Endothelial cell of umbilical vein (primary cell): ENCODE measurements around the gene TSPEAR. TPM values are rescaled to one million over a fixed set of nuclear protein-coding genes. Genes with fewer than 3 reads are reported as not detected.

Experiments
- BruUV-seq: library from RNA; stranded (reverse); fragments of 400-500 nt; replicated peaks from 2 replicates; lab custom pipeline; 2021; lab: Mats Ljungman, UMichigan
- CTCF ChIA-PET: fragments of 300-600, 350-600 bp; sonication (Branson Sonifier 250); formaldehyde crosslinking; loops from one replicate; lab custom pipeline; 2021; ENCODE audit warnings: antibody characterized with exemption, inconsistent platforms; lab: Charles Lee
- POLR2A ChIA-PET: fragments of 300-600, 350-600 bp; sonication (Branson Sonifier 250); formaldehyde crosslinking; loops from one replicate; lab custom pipeline; 2021; ENCODE audit warnings: antibody characterized with exemption, inconsistent platforms; lab: Charles Lee
- DNase-seq: peaks from one replicate; pipeline ENCODE4 v3.0.0-alpha.2; 2011; ENCODE audit warnings: low read depth, low spot score
- FAIRE-seq: peaks from 2 replicates; lab custom pipeline; 2011; peaks lifted over from hg19 to GRCh38; lab: Jason Lieb, UNC
- H2AFZ ChIP-seq: 2 replicates; pipeline ENCODE4 v1.6.0; 2012; ENCODE audit warnings: low read depth, low read length, control low read depth, inconsistent platforms
- H3K27ac ChIP-seq: 2 replicates; pipeline ENCODE4 v1.5.1; 2011; ENCODE audit warnings: low read depth, mild to moderate bottlenecking, control low read depth, low read length, moderate library complexity; ENCODE audit not compliant: insufficient read depth
- H3K27me3 ChIP-seq, 2 experiments: 2 replicates each; pipeline versions ENCODE4 v1.6.0 to v1.6.1; 2011; ENCODE audit warnings: low read length in 2 of 2, mixed read lengths in 1 of 2; ENCODE audit not compliant: control insufficient read depth in 2 of 2, insufficient read depth in 2 of 2
- H3K36me3 ChIP-seq, 2 experiments: 2 replicates in 1 of 2; 3 replicates in 1 of 2; pipeline ENCODE4 v1.5.1; 2011; ENCODE audit warnings: low read length in 2 of 2, mild to moderate bottlenecking in 1 of 2, moderate library complexity in 1 of 2; ENCODE audit not compliant: control insufficient read depth in 2 of 2, insufficient read depth in 2 of 2; ENCODE audit errors: extremely low read depth in 1 of 2
- H3K4me1 ChIP-seq: 3 replicates; pipeline ENCODE4 v1.5.1; 2011; ENCODE audit warnings: mild to moderate bottlenecking, low read length; ENCODE audit not compliant: control insufficient read depth, insufficient read depth; ENCODE audit errors: extremely low read depth
- H3K4me2 ChIP-seq: 2 replicates; pipeline ENCODE4 v1.6.1; 2011; ENCODE audit warnings: low read length, control low read depth, mixed read lengths; ENCODE audit not compliant: insufficient read depth
- H3K4me3 ChIP-seq, 3 experiments: fragments of 200-600 bp in 1 of 3; sonication (generic), shearing (Covaris generic) in 1 of 3; replicated peaks in 1 of 3; 2 replicates each; pipeline ENCODE4 v1.5.1; 2011 to 2016; ENCODE audit warnings: control low read depth in 3 of 3, low read length in 3 of 3, mild to moderate bottlenecking in 2 of 3, inconsistent platforms in 1 of 3, low read depth in 1 of 3, moderate library complexity in 1 of 3; ENCODE audit not compliant: insufficient read depth in 1 of 3
- H3K79me2 ChIP-seq: 2 replicates; pipeline ENCODE4 v1.6.0; 2012; ENCODE audit warnings: low read length, inconsistent platforms; ENCODE audit not compliant: control insufficient read depth, insufficient read depth
- H3K9ac ChIP-seq: replicated peaks from 2 replicates; pipeline ENCODE3; 2011; ENCODE audit warnings: low read length, control low read depth; ENCODE audit not compliant: insufficient read depth; ENCODE audit errors: extremely low read depth
- H3K9me1 ChIP-seq: replicated peaks from 3 replicates; pipeline ENCODE4 v1.6.0; 2011; ENCODE audit warnings: mild to moderate bottlenecking, low read length; ENCODE audit not compliant: control insufficient read depth, insufficient read depth; ENCODE audit errors: extremely low read depth
- H3K9me3 ChIP-seq: replicated peaks from 2 replicates; pipeline ENCODE4 v1.5.1; 2012; ENCODE audit warnings: low read length, inconsistent platforms; ENCODE audit not compliant: control insufficient read depth, insufficient read depth
- H4K20me1 ChIP-seq: replicated peaks from 2 replicates; pipeline ENCODE3; 2011; ENCODE audit warnings: mild to moderate bottlenecking, low read length; ENCODE audit not compliant: control insufficient read depth, insufficient read depth; ENCODE audit errors: extremely low read depth
- EZH2 ChIP-seq: IDR thresholded peaks from 2 replicates; pipeline ENCODE4 v1.6.1; 2012; ENCODE audit warnings: borderline replicate concordance, low read depth, mild to moderate bottlenecking, moderate library complexity, low read length, inconsistent platforms; ENCODE audit not compliant: severe bottlenecking
- FOS ChIP-seq: IDR thresholded peaks from 2 replicates; pipeline ENCODE4 v1.6.1; 2011; ENCODE audit warnings: mild to moderate bottlenecking, low read length, moderate library complexity, borderline replicate concordance; ENCODE audit not compliant: insufficient read depth
- GATA2 ChIP-seq: IDR thresholded peaks from 2 replicates; pipeline ENCODE4 v1.7.0; 2011; ENCODE audit warnings: low read depth, mild to moderate bottlenecking, moderate library complexity, mixed read lengths, low read length; ENCODE audit not compliant: insufficient read length, insufficient read depth
- JUN ChIP-seq: IDR thresholded peaks from 2 replicates; pipeline ENCODE4 v1.6.1; 2011; ENCODE audit warnings: borderline replicate concordance, low read depth; ENCODE audit not compliant: insufficient read length, insufficient read depth
- MAX ChIP-seq: IDR thresholded peaks from 2 replicates; pipeline ENCODE4 v1.6.1; 2011; ENCODE audit not compliant: insufficient read depth, insufficient read length
- MYC ChIP-seq: IDR thresholded peaks from one replicate; pipeline ENCODE4 v1.6.1; 2011; ENCODE audit warnings: mild to moderate bottlenecking, low read depth, low read length
- POLR2A ChIP-seq: IDR thresholded peaks from 2 replicates; pipeline ENCODE4 v1.6.1; 2012; ENCODE audit warnings: low read depth, mild to moderate bottlenecking, control low read depth, low read length
- POLR2AphosphoS5 ChIP-seq: IDR thresholded peaks from 2 replicates; pipeline ENCODE4 v1.6.1; 2012; ENCODE audit warnings: low read depth, mild to moderate bottlenecking, control low read depth, low read length, moderate library complexity; ENCODE audit not compliant: insufficient read depth
- dilution Hi-C: fragments of 300-500 bp; cut with MboI; formaldehyde crosslinking; loops from one replicate; pipeline ENCODE4 v1.15.0; 2019; ENCODE audit warnings: low sequenced_read_pairs; ENCODE audit not compliant: extremely low pct_ligation_motif_present
- intact Hi-C: fragments of 100-400 bp; cut with micrococcal nuclease; formaldehyde crosslinking; loops from one replicate; pipeline ENCODE4 v1.10.0; 2022
- polyA plus RNA-seq, 4 experiments: library from polyadenylated mRNA; depleted of rRNA in 3 of 4; stranded (reverse) in 3 of 4; unstranded in 1 of 4; fragments of >200 nt; gene quantifications; 2 replicates each; pipeline versions ENCODE4 v1.2.1 to v1.2.3, GENCODE V29; 2011 to 2012; ENCODE audit warnings: missing spikeins in 1 of 4
- total RNA-seq: library from RNA; stranded (reverse); gene quantifications from 2 replicates; pipeline ENCODE4 v1.2.3, GENCODE V29; 2021
- TF ChIP-seq, protein P1 (sequence below), 2 donors: IDR thresholded peaks; 1 replicate in 1 of 2; 2 replicates in 1 of 2; pipeline ENCODE4 v1.5.1; 2011; ENCODE audit warnings: low read length in 2 of 2, mild to moderate bottlenecking in 2 of 2, moderate library complexity in 2 of 2, control low read depth in 1 of 2, inconsistent platforms in 1 of 2, low read depth in 1 of 2; ENCODE audit not compliant: insufficient read depth in 1 of 2; ENCODE audit errors: extremely low read depth in 1 of 2

The TSPEAR gene
- total and polyA plus RNA-seq, 2 donors (not counting 3 experiments of a cell fraction or from before 2014, with no cell fraction given) = 0.01 TPM; not detected in 1

GRCh38 chr21:44618909-44619308 lies 92.5 kb downstream of the TSPEAR start:
- Histone ChIP-seq H3K4me3 (no peak overlapping the region), H3K9me1 (no peaks in the 10 kb centered on the region), H4K20me1 (no peaks in the 10 kb centered on the region), H3K79me2 (no peaks in the 10 kb centered on the region), H2AFZ (no peak overlapping the region), H3K36me3 (no peaks in the 10 kb centered on the region), H3K27me3 (no peaks in the 10 kb centered on the region), H3K27ac (no peak overlapping the region), H3K4me1 (no peaks in the 10 kb centered on the region), H3K9ac (no peak overlapping the region), H3K9me3 (no peaks in the 10 kb centered on the region), H3K4me2 (no peak overlapping the region)
- no peak for DNase-seq
- TF ChIP-seq POLR2AphosphoS5 (no peak), MAX (no peak), MYC (no peak), JUN (no peak), FOS (no peak), EZH2 (no peak), GATA2 (no peak), POLR2A (no peak)
- TF ChIP-seq, protein P1, sequence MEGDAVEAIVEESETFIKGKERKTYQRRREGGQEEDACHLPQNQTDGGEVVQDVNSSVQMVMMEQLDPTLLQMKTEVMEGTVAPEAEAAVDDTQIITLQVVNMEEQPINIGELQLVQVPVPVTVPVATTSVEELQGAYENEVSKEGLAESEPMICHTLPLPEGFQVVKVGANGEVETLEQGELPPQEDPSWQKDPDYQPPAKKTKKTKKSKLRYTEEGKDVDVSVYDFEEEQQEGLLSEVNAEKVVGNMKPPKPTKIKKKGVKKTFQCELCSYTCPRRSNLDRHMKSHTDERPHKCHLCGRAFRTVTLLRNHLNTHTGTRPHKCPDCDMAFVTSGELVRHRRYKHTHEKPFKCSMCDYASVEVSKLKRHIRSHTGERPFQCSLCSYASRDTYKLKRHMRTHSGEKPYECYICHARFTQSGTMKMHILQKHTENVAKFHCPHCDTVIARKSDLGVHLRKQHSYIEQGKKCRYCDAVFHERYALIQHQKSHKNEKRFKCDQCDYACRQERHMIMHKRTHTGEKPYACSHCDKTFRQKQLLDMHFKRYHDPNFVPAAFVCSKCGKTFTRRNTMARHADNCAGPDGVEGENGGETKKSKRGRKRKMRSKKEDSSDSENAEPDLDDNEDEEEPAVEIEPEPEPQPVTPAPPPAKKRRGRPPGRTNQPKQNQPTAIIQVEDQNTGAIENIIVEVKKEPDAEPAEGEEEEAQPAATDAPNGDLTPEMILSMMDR (IDR thresholded peaks at IDR 0.05; ENCODE audit: extremely low read depth in 1 of 2, insufficient read depth in 1 of 2, low read depth in 1 of 2, low read length in 2 of 2) = no peak
- dilution Hi-C loops (no loop called here), intact Hi-C loops (no loop called here)
- ChIA-PET POLR2A (no interaction called here), CTCF (interaction anchor here (0.8 to 4.2 kb wide), 5 partner anchors 10 to 181 kb away, joined by 3 to 28 read pairs (median 5); no protein-coding TSS in a partner anchor)
- no peak for FAIRE-seq
- BruUV-seq = no TSS peak
